ENCODE results near the gene EGFL7. TPM values are rescaled to one million over a fixed set of nuclear protein-coding genes. Genes with fewer than 3 reads are reported as not detected.
A peak's percentile ranks its signal among the peaks of the same experiment; 100 is the strongest.

EGFL7 gene
- total and polyA plus RNA-seq, 11 donors, result 56.4 to 142 (median 94.5) TPM

- no peak for ATAC-seq
- TF ChIP-seq POLR2A (IDR thresholded peaks at IDR 0.05) (no peak), CTCF (IDR thresholded peaks at IDR 0.05) (no peak)
- Histone ChIP-seq H3K4me3 (no peak overlapping the region), H3K27ac (peak overlapping the region in 2 of 12 donors; percentile 13 to 67), H3K4me1 (peaks cover 8 to 75% (median 25%) of the 10 kb centered on the region in 12 donors), H3K27me3 (no peaks in the 10 kb centered on the region), H3K9me3 (no peaks in the 10 kb centered on the region), H3K36me3 (no peaks in the 10 kb centered on the region)
- peak in 1 of 5 donors; percentile 65 for DNase-seq
- intact Hi-C loops (cut with DNase I), result loop anchor here in 2 of 10 donors (5.0 to 10.0 kb wide), 2 partner anchors 43 to 76 kb away; partner anchors contain the start of gene NOTCH1 (in 1 of the 2)
- 93 to 100% (median 96%) methylated on average over 2 to 29 of the region's 29 CpGs for WGBS, 4 donors
These were observed 42.2 kb upstream of the EGFL7 start for GRCh38 chr9:136620441-136621018.

GRCh38 chr9:136621019-136621733, 41.5 kb upstream of the EGFL7 start:
- intact Hi-C loops (cut with DNase I), result loop anchor here in 2 of 10 donors (5.0 to 10.0 kb wide), 2 partner anchors 44 to 76 kb away; partner anchors contain the start of gene NOTCH1 (in 1 of the 2)
- H3K27me3 ChIP-seq, result no peaks in the 10 kb centered on the region
- 77 to 84% (median 81%) methylated on average over 24 to 34 of the region's 34 CpGs for WGBS, 4 donors
- ATAC-seq (no peak), DNase-seq (peak in 1 of 5 donors; percentile 64)
- no peaks in the 10 kb centered on the region for H3K36me3 ChIP-seq
- no peak overlapping the region for H3K27ac ChIP-seq
- peaks cover 8 to 75% (median 30%) of the 10 kb centered on the region in 12 donors for H3K4me1 ChIP-seq
- H3K9me3 ChIP-seq, result no peaks in the 10 kb centered on the region
- no peak for TF ChIP-seq CTCF (IDR thresholded peaks at IDR 0.05)
- TF ChIP-seq POLR2A (IDR thresholded peaks at IDR 0.05), result no peak
- no peak overlapping the region for H3K4me3 ChIP-seq

GRCh38 chr9:136621734-136622093, 41.0 kb upstream of the EGFL7 start:
- Histone ChIP-seq H3K4me3 (no peak overlapping the region), H3K4me1 (peaks cover 8 to 73% (median 33%) of the 10 kb centered on the region in 12 donors), H3K27ac (no peak overlapping the region), H3K9me3 (no peaks in the 10 kb centered on the region), H3K36me3 (no peaks in the 10 kb centered on the region), H3K27me3 (no peaks in the 10 kb centered on the region)
- DNase-seq (peak in 1 of 5 donors; percentile 60), ATAC-seq (no peak)
- intact Hi-C loops (cut with DNase I), result loop anchor here in 2 of 10 donors (5.0 to 10.0 kb wide), 2 partner anchors 44 to 77 kb away; partner anchors contain the start of gene NOTCH1 (in 1 of the 2)
- WGBS, 4 donors, result 73 to 85% (median 78%) methylated on average over 9 to 10 of the region's 10 CpGs
- TF ChIP-seq CTCF (IDR thresholded peaks at IDR 0.05), result no peak
- TF ChIP-seq POLR2A (IDR thresholded peaks at IDR 0.05), result no peak

- WGBS, 4 donors, result 90 to 95% (median 92%) methylated on average over 9 to 16 of the region's 16 CpGs
- Histone ChIP-seq H3K36me3 (no peaks in the 10 kb centered on the region), H3K9me3 (no peaks in the 10 kb centered on the region), H3K27me3 (no peaks in the 10 kb centered on the region), H3K4me1 (peaks cover 8 to 73% (median 36%) of the 10 kb centered on the region in 12 donors), H3K4me3 (no peak overlapping the region), H3K27ac (no peak overlapping the region)
- no peak for ATAC-seq
- TF ChIP-seq CTCF (IDR thresholded peaks at IDR 0.05), result no peak
- TF ChIP-seq POLR2A (IDR thresholded peaks at IDR 0.05), result no peak
- intact Hi-C loops (cut with DNase I), result loop anchor here in 2 of 10 donors (5.0 to 10.0 kb wide), 2 partner anchors 45 to 78 kb away; partner anchors contain the start of gene NOTCH1 (in 1 of the 2)
- peak in 2 of 5 donors; percentile 27 to 51 for DNase-seq
These were observed 40.2 kb upstream of the EGFL7 start for GRCh38 chr9:136622538-136622948.
